ENCODE results near the gene SAT2.

SAT2 gene

DNA sequence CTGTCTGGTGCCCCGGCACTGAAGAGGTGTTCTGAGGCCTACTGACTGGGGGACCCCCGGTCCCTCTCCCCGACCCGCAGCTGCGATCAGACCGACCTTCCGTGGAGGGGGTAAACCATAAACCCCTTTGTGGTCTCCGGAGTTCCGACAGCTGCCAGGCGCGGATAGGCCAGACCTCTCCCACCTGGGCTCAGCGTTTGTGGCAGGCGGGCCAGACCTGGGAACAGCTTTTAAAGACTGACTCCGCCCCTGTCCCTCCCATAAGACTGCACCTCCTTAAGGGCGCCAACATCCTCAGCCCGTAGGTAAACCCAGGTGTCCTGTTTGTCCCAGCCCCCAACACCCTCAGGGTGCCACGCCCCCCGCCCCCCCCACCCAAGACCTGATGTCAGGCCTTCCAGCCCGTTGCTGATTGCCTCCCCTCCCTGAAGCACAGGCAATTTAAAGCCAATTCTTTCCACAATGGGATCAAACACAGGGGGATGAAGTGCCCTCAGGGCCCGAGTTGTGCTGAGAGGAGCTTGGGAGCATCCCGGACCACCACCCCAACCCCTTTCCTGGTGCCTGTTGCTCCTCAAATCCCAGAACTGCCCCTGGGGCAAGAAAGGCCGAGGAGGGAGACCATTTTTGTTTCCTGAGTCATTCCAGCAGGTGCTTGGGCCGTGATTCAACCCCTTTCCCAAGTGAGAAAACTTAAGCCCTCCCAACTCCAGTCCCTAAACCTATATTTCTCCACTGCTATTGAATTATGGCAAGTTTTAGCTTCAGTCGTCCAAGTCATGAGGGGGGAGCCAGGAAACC, 37.5 kb downstream of the SAT2 start, which contains the start of gene SOX15:
SOX15 (minus strand) TSS at position 204 of the 801 bp plus-strand sequence. CDS start 418 bp downstream, outside the sequence.
- no peak for DNase-seq

DNA sequence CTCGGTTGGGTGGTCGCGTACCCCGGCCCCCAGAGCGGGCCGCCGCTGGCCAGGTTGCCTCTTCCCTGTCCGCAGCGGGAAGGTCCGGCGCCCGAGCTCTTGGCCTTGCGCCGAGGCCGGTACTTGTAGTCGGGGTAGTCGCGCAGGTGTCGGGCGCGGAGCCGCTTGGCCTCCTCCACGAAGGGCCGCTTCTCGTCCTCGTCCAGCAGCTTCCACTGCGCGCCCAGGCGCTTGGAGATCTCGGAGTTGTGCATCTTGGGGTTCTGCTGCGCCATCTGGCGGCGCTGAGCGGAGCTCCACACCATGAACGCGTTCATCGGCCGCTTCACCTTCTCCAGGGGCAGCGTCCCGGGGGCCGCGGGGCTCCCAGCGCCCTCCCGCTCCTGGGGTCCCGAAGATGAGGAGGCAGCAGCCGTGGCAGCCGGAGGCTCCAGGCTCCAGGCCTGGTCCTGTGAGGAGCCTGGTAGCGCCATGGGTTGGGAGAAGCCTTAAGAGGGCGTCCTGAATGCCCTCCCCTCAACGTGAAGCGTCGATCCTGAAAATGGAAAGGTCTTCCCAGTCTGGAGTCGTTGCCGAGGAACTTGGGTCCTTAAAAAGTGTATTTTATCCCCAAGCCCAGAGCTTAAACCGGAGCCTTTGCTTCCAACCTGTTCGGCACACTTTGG, 38.3 kb downstream of the SAT2 start:
- DNase-seq: no peak

DNA sequence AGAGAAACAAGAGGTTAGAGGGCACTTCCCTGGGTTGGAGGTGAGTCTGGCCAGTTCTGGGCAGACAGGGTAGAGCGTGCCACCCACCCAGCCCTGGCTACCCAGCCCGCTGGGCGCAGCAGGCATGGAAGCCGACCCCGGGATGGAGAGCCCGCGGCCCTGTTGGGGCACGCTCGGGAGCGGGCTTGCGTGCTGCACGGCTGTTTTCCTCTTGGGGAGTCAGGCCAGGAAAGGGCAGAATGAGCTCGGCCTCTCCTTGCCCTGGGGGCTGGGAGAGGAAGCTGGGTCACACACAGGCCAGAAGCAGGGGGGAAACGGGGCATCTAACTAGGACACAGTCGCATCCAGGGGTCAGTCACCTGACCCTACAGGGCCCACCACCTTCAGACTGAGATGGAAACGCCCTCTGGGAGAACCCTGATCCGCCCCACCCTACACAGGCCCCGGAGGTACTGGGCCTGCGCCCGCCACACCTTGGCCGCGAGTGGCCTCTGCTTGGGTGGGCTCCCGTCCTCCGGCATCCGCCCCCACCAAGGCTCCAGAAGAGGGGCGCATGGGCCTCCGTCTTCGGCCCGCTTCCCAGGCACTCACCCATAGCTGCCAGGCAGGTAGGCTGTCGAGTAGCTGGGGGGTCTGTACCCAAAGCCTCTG, 38.9 kb downstream of the SAT2 start:
- DNase-seq: no peak

DNA sequence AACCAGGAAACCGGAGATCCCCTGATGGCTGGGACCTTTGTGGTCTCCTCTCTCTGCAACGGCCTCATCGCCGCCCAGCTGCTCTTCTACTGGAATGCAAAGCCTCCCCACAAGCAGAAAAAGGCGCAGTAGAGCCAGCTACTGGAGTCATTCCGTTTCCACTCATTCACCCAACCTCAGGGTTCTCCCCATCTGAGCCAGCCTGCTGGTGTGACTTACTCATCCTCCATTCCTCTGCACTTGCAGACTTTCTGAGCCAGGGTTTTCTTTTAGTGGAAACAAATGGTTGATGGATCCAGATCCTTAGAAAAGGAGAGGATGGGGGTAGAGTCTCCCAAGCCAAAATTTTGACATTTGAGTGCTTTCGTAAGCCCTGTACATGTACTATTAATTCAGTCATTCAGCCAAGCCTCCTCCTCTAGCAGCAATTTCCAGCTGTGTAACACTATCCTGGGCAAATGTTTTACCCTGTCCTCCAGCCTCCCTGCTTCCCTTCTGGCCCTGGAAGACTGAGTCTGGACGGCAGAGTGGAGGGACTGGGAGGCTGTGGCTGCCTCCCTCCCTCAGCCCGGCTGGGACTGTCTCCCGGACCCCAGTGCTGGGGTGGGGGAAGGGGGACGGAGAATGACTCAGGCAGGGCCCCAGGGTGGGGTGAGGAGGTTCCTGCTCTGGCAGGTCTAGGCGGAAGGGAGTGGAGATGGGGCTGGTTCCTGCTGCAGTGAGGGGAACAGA, 40.0 kb downstream of the SAT2 start:
- DNase-seq: no peak

DNA sequence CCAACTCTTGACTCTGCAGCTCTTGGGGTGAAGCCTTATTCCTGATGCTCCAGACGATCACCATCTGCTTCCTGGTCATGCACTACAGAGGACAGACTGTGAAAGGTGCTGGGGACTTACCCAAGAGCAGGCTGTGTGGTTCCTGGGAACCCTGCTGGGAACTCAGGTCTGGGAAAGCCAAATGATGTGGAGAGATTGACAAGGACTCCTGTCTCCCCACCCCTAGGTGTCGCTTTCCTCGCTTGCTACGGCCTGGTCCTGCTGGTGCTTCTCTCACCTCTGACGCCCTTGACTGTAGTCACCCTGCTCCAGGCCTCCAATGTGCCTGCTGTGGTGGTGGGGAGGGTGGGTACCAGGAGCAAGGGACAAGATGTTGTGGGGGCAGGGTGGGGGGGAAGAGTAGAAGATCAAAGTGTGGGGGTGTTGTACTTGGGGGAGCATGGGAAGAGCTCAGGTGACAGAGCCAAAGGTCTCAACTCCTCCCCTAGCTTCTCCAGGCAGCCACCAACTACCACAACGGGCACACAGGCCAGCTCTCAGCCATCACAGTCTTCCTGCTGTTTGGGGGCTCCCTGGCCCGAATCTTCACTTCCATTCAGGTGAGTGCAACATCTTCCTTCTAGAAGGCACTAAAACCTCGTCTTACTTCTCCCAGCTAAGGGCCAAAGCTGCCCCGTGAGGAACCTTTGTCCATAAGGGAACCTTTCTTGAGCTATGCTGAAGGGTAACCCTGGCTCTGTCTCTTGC, 40.8 kb downstream of the SAT2 start:
- DNase-seq: no peak

DNA sequence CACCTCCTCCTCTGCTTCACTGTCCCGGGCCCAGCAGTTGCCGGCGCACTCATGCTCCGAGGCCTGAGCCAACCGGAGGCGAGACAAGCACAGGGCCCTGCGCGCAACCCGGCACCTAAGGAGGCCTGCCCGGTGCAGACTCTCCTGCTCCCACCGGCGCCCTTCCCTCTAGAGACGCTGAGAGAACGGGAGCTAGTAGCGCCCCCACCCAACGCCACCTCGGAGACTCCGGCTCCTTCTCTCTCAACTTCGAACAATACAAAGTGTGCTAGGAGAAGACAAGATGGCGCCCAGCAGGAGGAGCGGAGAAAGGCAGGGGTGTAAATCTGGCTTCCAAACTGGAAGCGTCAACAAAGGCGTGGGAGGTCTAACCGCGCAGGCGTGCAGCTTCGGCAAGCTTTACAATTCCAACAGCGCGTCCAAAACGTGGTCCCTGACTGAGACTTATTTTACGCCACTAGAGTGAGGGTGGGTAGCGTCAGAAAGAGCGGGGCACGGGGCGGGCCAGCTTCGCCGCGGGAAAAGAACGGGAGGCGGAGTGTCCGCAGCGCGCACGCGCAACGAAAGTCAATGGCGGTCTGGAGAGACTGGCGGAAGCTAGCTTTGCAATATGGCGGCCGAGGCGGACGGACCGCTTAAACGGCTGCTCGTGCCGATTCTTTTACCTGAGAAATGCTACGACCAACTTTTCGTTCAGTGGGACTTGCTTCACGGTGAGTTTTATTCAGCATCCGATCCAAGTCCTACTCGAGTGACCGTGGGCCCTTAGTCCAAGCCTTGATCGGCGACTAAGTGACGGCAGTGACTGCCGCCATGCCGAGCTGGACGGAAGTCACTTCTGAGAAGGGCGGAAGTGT, 44.1 kb downstream of the SAT2 start, which contains the start of gene MPDU1:
MPDU1 (plus strand) TSS at position 600 of the 857 bp plus-strand sequence; CDS start at position 611, 11 bp downstream.
- peak; percentile 96 for DNase-seq

DNA sequence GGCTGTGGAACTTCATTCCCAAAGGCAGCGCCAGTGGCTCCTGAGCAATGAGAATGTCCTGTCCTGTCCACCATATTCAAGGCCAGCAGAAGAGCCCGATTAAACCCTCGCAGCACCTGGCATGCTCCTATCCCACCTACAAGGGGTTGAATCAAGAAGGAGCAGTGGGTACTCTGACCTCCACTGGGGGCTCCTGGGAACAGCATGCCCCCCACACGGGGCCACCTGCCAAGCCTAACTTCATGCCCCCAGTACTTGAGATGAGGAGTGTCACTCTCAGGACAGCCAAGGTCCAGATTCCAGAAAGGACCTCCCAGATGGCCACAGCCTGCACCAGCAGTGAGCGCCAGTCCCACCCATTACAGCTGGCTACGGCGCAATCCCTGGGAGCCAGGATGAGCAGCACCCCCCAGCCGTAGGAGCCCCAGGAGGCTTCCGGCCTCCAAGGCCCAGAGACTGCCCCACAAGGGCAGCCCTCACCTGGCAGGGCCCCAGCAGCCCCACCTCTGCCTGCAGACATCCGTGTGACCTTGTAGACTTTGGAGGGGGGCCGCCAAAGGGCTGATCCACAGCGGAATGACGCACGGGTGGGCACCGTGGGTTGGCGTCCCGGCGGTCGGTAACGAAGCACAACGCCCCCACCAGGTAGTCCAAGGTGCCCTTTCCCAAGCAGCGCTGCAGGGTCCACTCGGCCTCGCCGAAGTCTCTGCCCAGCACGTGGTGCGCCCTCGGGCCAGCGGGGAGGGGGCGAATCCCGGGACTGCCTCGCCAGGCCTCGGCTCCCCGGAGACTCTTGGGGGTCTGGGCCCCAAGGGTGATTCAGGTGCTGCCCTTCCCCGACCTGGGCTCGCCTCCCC, 45.0 kb downstream of the SAT2 start:
- no peak for DNase-seq

DNA sequence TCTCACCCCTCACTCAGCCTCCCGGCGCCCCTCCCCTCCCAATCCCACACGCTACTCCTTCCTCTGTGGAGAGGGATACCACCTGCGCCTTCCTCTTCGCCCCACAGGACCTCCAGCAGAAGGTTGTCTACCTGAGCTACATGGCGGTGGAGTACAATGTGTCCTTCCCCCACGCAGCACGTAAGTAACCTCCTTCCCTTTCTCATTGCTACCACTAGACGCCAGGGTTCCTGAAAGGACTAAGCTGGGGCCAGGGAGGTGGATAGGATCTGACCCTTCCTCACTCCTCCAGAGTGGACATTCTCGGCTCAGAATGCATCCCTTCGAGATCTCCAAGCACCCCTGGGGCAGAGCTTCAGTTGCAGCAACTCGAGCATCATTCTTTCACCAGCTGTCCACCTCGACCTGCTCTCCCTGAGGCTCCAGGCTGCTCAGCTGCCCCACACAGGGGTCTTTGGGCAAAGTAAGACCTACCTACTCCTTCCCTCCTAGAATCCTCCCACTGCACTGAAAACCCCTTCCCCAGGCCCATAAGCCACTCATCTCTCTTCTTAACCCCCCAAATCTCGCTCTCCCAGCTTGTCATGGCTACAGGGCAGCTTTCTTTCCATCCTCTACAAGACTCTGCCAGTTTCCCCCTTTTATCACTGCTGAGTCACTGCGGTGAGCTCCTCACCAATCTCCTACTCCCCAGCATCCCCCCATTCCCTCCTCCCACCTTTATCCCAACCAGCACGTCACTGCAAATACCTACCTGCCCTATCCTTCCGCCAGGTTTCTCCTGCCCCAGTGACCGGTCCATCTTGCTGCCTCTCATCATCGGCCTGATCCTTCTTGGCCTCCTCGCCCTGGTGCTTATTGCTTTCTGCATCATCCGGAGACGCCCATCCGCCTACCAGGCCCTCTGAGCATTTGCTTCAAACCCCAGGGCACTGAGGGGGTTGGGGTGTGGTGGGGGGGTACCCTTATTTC, 46.7 kb downstream of the SAT2 start:
- DNase-seq: no peak

DNA sequence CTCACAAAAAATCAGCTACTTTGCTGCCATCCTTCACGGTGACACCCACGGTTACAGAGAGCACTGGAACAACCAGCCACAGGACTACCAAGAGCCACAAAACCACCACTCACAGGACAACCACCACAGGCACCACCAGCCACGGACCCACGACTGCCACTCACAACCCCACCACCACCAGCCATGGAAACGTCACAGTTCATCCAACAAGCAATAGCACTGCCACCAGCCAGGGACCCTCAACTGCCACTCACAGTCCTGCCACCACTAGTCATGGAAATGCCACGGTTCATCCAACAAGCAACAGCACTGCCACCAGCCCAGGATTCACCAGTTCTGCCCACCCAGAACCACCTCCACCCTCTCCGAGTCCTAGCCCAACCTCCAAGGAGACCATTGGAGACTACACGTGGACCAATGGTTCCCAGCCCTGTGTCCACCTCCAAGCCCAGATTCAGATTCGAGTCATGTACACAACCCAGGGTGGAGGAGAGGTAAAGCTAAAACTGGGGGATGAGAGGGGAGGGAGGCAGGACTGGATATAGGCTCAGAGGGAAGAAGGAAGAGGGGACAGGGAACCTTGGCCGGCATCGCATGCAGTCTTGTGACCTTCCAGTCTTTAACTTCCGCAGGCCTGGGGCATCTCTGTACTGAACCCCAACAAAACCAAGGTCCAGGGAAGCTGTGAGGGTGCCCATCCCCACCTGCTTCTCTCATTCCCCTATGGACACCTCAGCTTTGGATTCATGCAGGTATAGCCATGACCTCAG, 47.6 kb downstream of the SAT2 start:
- no peak for DNase-seq

DNA sequence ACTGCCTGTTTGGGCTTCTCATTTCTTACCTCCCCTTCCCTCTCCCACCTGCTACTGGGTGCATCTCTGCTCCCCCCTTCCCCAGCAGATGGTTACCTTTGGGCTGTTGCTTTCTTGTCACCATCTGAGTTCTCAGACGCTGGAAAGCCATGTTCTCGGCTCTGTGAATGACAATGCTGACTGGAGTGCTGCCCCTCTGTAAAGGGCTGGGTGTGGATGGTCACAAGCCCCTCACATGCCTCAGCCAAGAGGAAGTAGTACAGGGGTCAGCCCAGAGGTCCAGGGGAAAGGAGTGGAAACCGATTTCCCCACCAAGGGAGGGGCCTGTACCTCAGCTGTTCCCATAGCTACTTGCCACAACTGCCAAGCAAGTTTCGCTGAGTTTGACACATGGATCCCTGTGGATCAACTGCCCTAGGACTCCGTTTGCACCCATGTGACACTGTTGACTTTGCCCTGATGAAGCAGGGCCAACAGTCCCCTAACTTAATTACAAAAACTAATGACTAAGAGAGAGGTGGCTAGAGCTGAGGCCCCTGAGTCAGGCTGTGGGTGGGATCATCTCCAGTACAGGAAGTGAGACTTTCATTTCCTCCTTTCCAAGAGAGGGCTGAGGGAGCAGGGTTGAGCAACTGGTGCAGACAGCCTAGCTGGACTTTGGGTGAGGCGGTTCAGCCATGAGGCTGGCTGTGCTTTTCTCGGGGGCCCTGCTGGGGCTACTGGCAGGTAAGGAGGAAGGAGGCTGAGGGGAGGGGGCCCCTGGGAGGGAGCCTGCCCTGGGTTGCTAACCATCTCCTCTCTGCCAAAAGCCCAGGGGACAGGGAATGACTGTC, 48.4 kb downstream of the SAT2 start, which contains the start of gene CD68:
CD68 (plus strand) TSS at position 638 of the 833 bp plus-strand sequence; CDS start at position 678, 40 bp downstream.
- DNase-seq: peak; percentile 64

DNA sequence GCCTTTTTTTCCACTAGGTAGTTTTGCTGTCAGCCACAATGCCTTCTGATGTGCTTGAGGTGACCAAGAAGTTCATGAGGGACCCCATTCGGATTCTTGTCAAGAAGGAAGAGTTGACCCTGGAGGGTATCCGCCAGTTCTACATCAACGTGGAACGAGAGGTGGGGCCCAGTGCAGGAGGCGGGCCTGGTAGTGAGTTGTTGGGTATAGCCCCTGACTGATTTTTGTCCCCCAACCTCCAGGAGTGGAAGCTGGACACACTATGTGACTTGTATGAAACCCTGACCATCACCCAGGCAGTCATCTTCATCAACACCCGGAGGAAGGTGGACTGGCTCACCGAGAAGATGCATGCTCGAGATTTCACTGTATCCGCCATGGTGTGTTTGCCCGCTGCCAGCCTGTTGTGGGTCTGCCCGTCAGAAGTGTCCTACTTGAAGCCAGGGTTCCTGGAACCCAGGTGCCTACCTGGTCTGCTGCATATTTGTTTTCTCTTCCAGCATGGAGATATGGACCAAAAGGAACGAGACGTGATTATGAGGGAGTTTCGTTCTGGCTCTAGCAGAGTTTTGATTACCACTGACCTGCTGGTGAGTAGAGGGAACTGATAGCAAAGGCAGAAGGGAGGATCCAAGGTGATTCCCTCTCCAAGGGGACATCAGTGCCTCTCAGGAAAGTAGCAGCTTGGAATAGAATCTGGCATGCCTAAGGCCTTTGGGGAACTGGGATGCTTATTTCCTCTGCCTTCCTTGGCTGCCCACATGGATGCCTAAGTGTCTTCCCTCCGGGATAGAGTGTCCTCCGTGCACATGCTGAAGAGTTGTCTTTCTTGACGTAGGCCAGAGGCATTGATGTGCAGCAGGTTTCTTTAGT, 50.1 kb downstream of the SAT2 start:
- DNase-seq: no peak

DNA sequence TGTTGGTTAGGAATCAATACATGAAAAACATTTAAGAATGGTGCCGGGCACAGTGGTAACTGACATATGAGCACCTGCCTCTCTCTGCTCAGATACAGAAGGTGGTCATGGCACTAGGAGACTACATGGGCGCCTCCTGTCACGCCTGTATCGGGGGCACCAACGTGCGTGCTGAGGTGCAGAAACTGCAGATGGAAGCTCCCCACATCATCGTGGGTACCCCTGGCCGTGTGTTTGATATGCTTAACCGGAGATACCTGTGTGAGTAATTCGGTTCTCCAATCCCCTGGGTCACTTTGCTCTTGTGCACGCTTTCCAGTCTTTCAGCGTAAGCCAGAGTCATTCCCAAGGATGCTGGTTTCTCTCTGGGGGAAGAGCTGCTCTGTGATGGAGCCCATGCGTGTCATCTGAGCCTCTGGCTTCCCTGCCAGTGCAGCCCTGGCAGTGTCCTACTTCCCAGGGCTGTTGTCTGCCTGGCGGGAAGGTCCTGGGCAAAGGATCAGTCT, 51.1 kb downstream of the SAT2 start:
- no peak for DNase-seq
